CD4-positive, alpha-beta T cell treated with Interleukin-6 for 4 hours (primary cell): ENCODE data around the gene INPP4A.

Source experiments
- DNase-seq: peaks from one replicate; pipeline ENCODE4 v3.0.0-alpha.2; 2020; ENCODE audit warnings: mixed read lengths

INPP4A gene

GRCh38 chr2:98547092-98547790 is 102.6 kb downstream of the INPP4A start:
- DNase-seq, result no peak

DNA sequence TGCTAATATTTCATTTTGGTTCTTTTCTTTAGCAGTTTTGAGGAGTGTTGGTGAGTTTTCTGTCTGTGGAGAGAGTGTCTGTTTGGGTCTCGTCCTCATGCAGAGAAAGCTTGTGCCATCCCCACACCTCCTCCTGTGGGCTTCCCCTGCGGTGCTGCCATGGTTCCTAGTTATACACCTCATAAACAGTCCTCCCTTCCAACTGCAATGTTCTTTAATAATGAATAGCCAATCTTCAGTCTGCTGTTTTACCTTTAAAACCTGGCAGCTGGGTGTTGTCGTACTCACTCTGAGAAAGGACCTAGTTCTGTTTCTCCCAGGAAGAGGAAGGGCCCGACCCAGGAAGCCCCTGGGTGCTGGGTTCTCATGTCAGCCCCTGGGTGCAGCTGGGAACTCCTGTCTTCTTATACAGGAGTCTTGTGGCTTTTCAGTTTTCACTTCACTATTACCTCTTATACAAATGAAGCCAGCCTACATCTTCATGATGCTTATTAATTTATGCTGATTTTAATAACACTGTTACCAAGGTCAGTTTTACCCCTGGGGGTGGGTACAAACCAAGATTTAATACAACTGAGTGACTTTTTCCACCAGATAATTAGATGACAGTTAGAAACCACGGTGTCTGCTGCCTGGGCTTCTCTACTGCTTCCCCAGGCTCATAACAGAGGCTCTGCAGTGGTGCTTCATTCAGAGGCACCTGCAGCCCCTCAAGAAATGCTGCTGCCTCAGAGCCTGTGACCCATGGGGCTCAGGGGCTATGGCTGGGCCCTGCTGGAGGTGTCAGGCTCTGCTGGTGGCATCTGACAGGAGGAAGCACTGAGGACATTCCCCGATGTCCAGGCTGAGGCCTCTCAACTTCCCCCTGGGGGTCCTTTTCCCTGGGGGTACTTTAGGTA is 104.5 kb downstream of the INPP4A start:
- no peak for DNase-seq

GRCh38 chr2:98550165-98550564 is 105.5 kb downstream of the INPP4A start:
- no peak for DNase-seq

DNA sequence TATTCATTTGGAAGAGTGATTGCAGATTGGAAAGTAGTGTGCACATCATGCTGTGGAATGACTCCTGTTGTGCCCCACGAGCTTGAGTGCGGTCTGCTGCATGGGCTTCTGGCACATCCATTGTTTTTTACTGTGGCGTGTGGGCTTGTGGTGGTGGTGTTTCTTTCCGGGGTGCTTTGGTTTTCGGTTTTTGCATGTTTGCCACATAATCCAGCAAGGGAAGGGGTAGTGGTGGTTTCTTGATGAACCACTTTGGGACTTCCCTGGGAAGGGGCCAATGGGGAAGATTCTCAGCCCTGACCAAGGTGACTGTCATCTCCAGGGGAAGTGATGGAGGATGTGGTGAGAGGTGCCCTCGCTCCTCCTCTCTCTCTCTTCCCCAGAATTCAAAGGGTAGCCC is 106.7 kb downstream of the INPP4A start:
- no peak for DNase-seq

DNA sequence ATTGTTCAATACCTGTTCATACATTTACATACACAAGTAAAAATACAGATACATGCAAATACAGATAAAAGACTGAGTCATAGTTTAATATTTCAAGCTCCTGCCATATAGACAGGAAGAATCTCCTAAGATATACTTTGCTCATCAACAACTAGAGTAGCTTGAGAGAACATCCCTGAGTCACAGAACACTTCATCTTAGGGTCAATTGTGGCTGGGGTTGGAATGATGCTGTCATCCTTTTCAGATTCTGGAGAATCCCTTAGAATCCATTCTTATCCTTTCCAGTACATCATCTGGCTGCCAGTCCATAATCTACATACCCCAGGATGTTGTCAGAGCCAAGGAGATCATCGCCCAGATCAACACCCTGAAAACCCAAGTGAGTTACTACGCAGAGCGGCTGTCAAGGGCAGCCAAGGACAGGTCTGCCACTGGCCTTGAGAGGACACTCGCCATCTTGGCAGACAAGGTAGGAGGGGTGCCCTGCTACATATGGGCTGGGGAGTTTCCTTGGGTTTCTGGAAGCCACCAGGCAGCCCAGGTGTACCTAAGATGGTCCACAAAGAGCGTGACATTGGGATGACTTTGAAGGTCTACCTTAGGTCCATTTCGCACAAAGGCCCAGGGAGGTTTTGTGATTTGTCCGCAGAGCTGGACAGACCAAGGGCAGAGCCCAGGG is 108.0 kb downstream of the INPP4A start:
- no peak for DNase-seq

- no peak for DNase-seq
Measured at GRCh38 chr2:98554116-98554861, 109.6 kb downstream of the INPP4A start.

DNA sequence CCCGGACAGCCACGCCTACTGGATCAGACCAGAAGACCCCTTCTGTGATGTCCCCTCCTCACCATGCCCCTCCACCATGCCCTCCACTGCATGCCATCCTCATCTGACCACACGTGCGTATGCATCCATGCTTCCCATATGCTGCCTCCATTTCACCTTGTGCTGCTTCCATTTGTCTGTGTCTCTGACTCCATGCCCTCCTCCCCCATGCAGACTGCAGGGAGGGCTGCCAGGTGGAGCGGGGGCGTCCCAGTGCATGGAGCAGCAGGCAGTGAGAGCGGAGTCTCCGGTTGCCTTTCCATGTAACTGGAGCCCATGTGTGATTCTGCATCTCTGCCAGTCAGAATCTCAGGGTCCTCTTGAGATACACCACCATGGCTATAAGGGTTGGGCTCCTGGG is 111.0 kb downstream of the INPP4A start:
- DNase-seq, result no peak

GRCh38 chr2:98556344-98557033 is 111.8 kb downstream of the INPP4A start:
- DNase-seq, result no peak

- DNase-seq, result no peak
Measured at GRCh38 chr2:98558852-98559530, 114.3 kb downstream of the INPP4A start.

GRCh38 chr2:98559581-98559980 is 114.9 kb downstream of the INPP4A start:
- no peak for DNase-seq

DNA sequence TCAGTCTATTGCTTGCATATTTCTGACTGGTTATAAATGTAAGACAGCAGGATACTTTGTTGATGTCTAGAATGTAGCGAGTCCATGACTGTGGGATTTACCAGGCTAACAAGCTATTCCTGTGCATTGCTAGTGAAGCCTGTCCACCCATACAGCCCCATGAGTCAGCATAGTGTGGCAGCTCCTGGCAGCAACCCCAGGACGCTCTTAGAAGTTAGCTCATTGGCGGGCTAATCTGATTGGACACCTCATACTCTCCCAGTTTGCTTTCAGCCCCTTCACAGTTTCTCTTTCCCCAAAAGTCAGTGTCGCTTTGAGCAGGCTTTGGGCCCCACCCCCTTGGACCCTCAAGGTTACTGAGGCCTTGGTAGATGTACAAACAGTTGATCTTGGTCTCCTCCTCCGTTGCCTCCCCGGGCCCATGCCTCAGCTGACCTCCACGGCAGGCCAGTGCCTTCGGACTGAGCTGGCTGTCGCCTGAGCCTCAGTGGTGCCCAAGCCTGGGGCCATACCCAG is 115.7 kb downstream of the INPP4A start:
- DNase-seq, result no peak

- no peak for DNase-seq
Measured at GRCh38 chr2:98561018-98561417, 116.4 kb downstream of the INPP4A start.

DNA sequence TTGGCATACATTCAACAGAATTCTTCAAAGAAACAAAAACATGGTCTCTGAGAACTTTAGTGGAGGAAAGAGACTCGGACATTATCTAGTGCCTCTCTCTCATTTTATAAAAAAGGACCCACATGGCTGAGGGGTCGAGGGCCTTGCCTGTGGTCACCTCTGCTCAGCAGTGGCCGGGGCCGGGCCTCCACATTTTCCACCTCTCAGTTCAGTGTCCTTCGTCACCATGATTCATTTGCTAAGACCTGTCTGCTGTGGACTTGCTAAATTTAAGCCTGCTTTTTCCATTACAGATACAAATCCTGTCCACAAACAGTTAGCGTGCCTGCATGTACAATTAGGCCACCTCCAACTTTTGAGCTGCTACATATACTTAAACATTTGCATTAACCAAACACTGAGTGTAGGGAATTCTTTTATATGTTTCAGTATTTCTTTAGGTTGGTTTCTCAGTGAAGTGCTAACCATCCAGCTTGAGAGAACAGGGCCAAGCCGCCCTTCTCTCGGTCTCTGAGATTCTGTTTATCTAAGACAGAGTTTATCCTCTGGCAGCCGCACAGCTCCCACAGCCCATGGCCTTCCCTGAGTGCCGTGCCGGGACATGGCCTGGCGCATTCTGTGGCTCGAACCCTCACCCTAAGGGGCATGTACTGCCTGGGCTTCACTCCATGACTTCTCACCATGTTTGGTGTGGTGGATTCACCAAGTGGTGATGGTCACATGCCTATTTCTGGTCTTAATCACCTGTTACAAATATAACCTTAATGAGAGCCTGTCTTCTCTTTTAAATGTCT is 117.4 kb downstream of the INPP4A start:
- DNase-seq, result no peak

DNA sequence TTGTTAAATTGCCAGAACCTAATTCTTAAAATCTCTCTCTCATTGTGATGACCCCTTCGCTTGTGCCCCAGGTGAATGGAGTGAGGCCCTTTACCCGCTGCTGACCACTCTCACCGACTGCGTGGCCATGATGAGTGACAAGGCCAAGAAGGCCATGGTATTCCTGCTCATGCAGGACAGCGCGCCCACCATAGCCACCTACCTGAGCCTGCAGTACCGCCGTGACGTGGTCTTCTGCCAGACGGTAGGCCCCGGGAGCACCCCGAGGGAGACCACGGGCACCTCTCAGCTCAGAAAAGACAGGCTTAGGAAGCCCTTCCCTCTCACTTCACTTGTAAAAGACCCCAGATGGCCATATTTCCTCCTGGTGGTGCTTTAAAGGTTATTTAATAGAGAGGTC is 118.7 kb downstream of the INPP4A start:
- no peak for DNase-seq

- no peak for DNase-seq
Measured at GRCh38 chr2:98564541-98565132, 120.0 kb downstream of the INPP4A start.

- no peak for DNase-seq
Measured at GRCh38 chr2:98565286-98565860, 120.7 kb downstream of the INPP4A start.

GRCh38 chr2:98565941-98566340 is 121.3 kb downstream of the INPP4A start:
- DNase-seq, result no peak

DNA sequence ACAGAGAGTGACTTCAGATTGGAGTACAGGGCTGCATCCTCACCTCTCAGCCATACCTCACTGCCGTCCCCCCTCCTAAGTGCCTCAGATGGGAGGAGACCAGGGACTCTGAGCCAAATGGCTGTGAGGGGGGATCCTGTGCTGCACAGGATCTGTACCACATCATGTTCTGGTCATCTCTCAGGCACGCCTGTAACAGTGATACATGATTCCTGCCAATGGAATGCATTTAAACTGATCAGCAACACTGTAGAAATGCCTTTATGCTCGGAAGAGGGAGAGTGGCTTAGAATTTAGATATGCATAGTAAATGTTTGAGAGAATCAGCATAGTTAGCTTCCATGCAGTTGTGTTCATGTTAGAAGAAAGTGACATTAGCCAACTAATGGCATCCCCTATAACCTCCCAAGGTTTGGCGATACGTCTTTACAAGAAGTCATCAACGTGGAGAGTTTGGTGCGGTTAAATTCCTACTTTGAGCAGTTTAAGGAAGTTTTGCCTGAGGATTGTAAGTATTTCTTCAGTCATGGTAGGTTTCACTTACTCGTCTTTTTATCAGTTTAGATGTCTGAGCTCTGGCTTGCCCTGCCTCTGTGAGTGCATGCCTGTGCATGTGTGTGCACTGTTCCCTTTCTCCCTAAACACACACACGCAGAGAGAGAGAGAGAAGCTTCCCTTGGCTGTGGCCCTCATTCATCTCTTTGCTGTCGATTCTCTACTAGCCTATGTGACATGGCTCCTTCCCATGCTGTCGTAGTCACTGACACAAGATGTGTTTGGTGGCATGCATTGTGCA is 123.7 kb downstream of the INPP4A start:
- DNase-seq, result no peak
